DMS153 treated with DMSO at 0.1 percent for 48 hours (cell line): ENCODE data around the gene NTF3.

ENCODE experiments used
- DNase-seq: peaks from one replicate; lab custom pipeline; 2025; ENCODE audit not compliant: unreplicated experiment; lab: John Stamatoyannopoulos, UW

The NTF3 gene

GRCh38 chr12:5509557-5509956, 77.6 kb downstream of the NTF3 start:
- no peak for DNase-seq

GRCh38 chr12:5510251-5510805, 78.4 kb downstream of the NTF3 start:
- DNase-seq = no peak

GRCh38 chr12:5511256-5511643, 79.3 kb downstream of the NTF3 start:
- no peak for DNase-seq

GRCh38 chr12:5511644-5512600, 80.0 kb downstream of the NTF3 start:
- no peak for DNase-seq

GRCh38 chr12:5512601-5512970, 80.7 kb downstream of the NTF3 start:
- DNase-seq = no peak

GRCh38 chr12:5513406-5513805, 81.5 kb downstream of the NTF3 start:
- DNase-seq = no peak

GRCh38 chr12:5514016-5514415, 82.1 kb downstream of the NTF3 start:
- no peak for DNase-seq

- no peak for DNase-seq
Measured at GRCh38 chr12:5514545-5514944, 82.6 kb downstream of the NTF3 start.

GRCh38 chr12:5515458-5515857, 83.5 kb downstream of the NTF3 start:
- no peak for DNase-seq

- DNase-seq = no peak
Measured at GRCh38 chr12:5516371-5517241, 84.7 kb downstream of the NTF3 start.

GRCh38 chr12:5518584-5519365, 86.9 kb downstream of the NTF3 start:
- DNase-seq = no peak

- no peak for DNase-seq
Measured at GRCh38 chr12:5520037-5520436, 88.1 kb downstream of the NTF3 start.

- no peak for DNase-seq
Measured at GRCh38 chr12:5520831-5521230, 88.9 kb downstream of the NTF3 start.

- no peak for DNase-seq
Measured at GRCh38 chr12:5521456-5522325, 89.8 kb downstream of the NTF3 start.

- no peak for DNase-seq
Measured at GRCh38 chr12:5522432-5523335, 90.8 kb downstream of the NTF3 start.

GRCh38 chr12:5523396-5524115, 91.6 kb downstream of the NTF3 start:
- DNase-seq = no peak

GRCh38 chr12:5524116-5524768, 92.3 kb downstream of the NTF3 start:
- DNase-seq = no peak
